AG08395 (cell line): Measurements from ENCODE around the gene RAB4A.

Experiments used
- DNase-seq: peaks from one replicate; pipeline ENCODE4 v3.0.0; 2012; ENCODE audit warnings: mixed read lengths, low spot score

The RAB4A gene

GRCh38 chr1:229339520-229339919 is 68.6 kb downstream of the RAB4A start:
- no peak for DNase-seq

GRCh38 chr1:229340496-229340895 is 69.6 kb downstream of the RAB4A start:
- DNase-seq = no peak

- DNase-seq = peak; percentile 91
Measured at GRCh38 chr1:229341774-229342655, 71.1 kb downstream of the RAB4A start.

- peak; percentile 58 for DNase-seq
Measured at GRCh38 chr1:229342656-229343569, 72.0 kb downstream of the RAB4A start, which contains the start of gene CCSAP. TSS of gene CCSAP (minus strand) at chr1:229343047. CDS start at chr1:229342465, 582 bp downstream.

GRCh38 chr1:229344139-229344538 is 73.2 kb downstream of the RAB4A start:
- no peak for DNase-seq

GRCh38 chr1:229344937-229345684 is 74.2 kb downstream of the RAB4A start:
- no peak for DNase-seq

GRCh38 chr1:229347528-229347927 is 76.6 kb downstream of the RAB4A start:
- DNase-seq = no peak

DNA sequence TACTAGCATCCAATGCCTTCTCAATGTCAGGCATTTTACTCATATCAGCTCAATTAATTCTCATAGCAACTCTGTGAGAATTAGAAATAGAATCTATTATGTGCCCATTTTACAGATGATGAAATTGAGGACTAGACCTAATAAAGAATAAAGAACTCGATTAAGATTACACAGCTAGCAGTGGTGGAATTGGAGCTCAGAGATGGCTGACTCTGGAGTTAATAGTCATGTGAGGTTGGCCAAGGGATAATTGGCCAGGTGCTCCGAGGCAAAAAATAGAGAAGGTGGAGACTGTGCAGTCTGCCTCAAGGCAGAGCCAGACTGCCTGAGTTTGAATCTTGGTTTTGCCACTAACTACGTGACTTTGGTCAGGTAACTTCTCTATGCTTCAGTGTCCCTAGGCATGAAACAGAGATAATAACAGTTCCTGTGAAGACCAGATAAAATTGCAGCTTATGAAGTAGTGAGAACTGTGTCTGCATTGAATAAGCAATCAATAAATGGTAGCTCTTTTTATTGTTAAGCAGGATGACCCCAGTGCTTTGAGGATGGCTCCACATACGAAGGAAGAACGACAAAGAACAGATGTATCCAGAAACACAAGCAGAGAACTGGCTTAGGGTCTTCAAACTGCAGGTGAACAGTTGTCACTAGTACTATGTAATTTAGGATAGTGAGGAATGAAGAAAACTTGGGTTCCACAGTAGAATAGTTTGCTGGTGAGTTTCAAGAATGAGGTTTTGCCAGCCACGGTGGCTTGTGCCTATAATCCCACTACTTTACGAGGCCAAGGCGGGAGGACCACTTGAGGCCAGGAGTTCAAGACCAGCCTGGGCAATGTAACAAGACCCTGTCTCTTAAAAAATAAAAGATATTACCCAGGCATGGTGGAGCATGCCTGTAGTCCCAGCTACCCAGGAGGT is 78.8 kb downstream of the RAB4A start:
- DNase-seq = no peak

GRCh38 chr1:229352975-229353374 is 82.1 kb downstream of the RAB4A start:
- DNase-seq = no peak

DNA sequence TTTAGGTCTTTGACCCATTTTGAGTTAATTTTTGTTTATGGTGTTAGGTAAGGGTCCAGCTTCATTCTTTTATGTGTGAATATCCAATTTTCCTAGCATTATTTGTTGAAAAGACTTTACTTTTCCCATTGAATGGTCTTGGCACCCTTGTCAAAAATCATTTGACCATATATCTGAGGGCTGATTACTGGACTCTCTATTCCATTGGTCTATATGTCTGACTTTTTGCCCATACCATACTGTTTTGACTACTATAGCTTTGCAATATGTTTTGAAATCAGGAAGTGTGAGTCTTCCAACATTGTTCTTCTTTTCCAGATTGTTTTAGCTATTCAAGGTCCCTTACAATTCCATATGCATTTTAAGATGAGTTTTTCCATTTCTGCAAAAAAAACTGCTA is 83.3 kb downstream of the RAB4A start:
- DNase-seq = no peak
